SU-DHL-6 (cell line): ENCODE data around the gene CINP.

Source experiments
- H2AFZ ChIP-seq: fragments of 200-600 bp; sonication (generic); 2 replicates; pipeline ENCODE4 v1.6.1; 2014; ENCODE audit warnings: low read depth, mild to moderate bottlenecking, moderate library complexity, mixed read lengths, antibody characterized with exemption, low read length; ENCODE audit not compliant: severe bottlenecking
- H3F3A ChIP-seq: fragments of 200-600 bp; shearing (Covaris generic); 2 replicates; pipeline ENCODE4 v1.6.0; 2016; ENCODE audit warnings: antibody characterized with exemption, mild to moderate bottlenecking; ENCODE audit not compliant: insufficient read depth
- H3K27ac ChIP-seq: fragments of 200-600 bp; sonication (generic); 2 replicates; pipeline ENCODE4 v1.5.1; 2016; ENCODE audit warnings: low read depth, mild to moderate bottlenecking, low read length, moderate library complexity, mixed read lengths
- H3K27me3 ChIP-seq: fragments of 200-600 bp; sonication (generic), shearing (Covaris generic); 2 replicates; pipeline ENCODE4 v1.6.0; 2014; ENCODE audit warnings: mild to moderate bottlenecking, low read length
- H3K36me3 ChIP-seq: fragments of 200-600 bp; sonication (generic); 2 replicates; pipeline ENCODE4 v1.6.1; 2014; ENCODE audit warnings: mild to moderate bottlenecking, low read length, mixed read lengths
- H3K4me2 ChIP-seq: fragments of 300-600, 200-600 bp; shearing (Covaris generic), sonication (generic); 2 replicates; pipeline ENCODE4 v1.6.0; 2014; ENCODE audit warnings: low read length, low read depth, mild to moderate bottlenecking; ENCODE audit not compliant: poor library complexity, severe bottlenecking
- H3K4me3 ChIP-seq: fragments of 200-600 bp; sonication (generic); 2 replicates; pipeline ENCODE4 v1.5.1; 2014; ENCODE audit warnings: antibody characterized with exemption, low read length, mild to moderate bottlenecking, mixed read lengths; ENCODE audit not compliant: insufficient read depth, poor library complexity, severe bottlenecking
- H3K79me2 ChIP-seq: fragments of 200-600 bp; sonication (generic); 2 replicates; pipeline ENCODE4 v1.6.1; 2014; ENCODE audit warnings: mild to moderate bottlenecking, low read length, moderate library complexity; ENCODE audit not compliant: insufficient read depth
- H3K9ac ChIP-seq: fragments of 200-600 bp; sonication (generic); 2 replicates; pipeline ENCODE4 v1.7.0; 2014; ENCODE audit warnings: mild to moderate bottlenecking, low read length
- H3K9me2 ChIP-seq: fragments of 200-600 bp; sonication (generic); replicated peaks from 2 replicates; pipeline ENCODE4 v1.6.1; 2014; ENCODE audit warnings: low read length; ENCODE audit not compliant: insufficient read depth
- H3K9me3 ChIP-seq: fragments of 200-600 bp; sonication (generic); 2 replicates; pipeline ENCODE4 v1.6.1; 2014; ENCODE audit warnings: low read length, mixed read lengths; ENCODE audit not compliant: insufficient read depth
- H4K20me1 ChIP-seq: fragments of 200-600 bp; sonication (generic); 2 replicates; pipeline ENCODE4 v1.6.1; 2014; ENCODE audit warnings: low read depth, mild to moderate bottlenecking, antibody characterized with exemption, low read length, moderate library complexity, mixed read lengths
- CTCF ChIP-seq: fragments of 200-600 bp; sonication (generic); IDR thresholded peaks from one replicate; pipeline ENCODE4 v1.5.1; 2017; ENCODE audit warnings: antibody characterized with exemption, mild to moderate bottlenecking, low read length, moderate library complexity; ENCODE audit not compliant: insufficient read depth, poor library complexity, severe bottlenecking
- EZH2phosphoT487 ChIP-seq: fragments of 200-600 bp; sonication (generic), shearing (Covaris generic); conservative IDR thresholded peaks from 2 replicates; pipeline ENCODE4 v1.6.1; 2018; ENCODE audit warnings: mild to moderate bottlenecking, antibody characterized with exemption, low read length, moderate library complexity, mixed read lengths

CINP gene

GRCh38 chr14:102362545-102363181 lies at the start of gene CINP, which contains the start of gene TECPR2:
Gene CINP (minus strand): TSS chr14:102362890. CDS start chr14:102362851, 39 bp downstream.
Gene TECPR2 (plus strand): TSS chr14:102362941. CDS start chr14:102376722, 13,781 bp downstream.
- Histone ChIP-seq H3K79me2 (no peaks in the 10 kb centered on the region), H3K4me2 (peak within 1 kb of the TSS; percentile 78), H2AFZ (peak within 1 kb of the TSS; percentile 92), H4K20me1 (no peaks in the 10 kb centered on the region; the same call in 1 of the 2 replicates), H3K9me2 (no peaks in the 10 kb centered on the region), H3K27me3 (no peaks in the 10 kb centered on the region), H3F3A (no peaks in the 10 kb centered on the region; the same call in 1 of the 2 replicates), H3K27ac (no peak within 1 kb of the TSS), H3K4me3 (peak within 1 kb of the TSS; percentile 90), H3K9ac (peak within 1 kb of the TSS; percentile 77), H3K36me3 (no peaks in the 10 kb centered on the region), H3K9me3 (no peaks in the 10 kb centered on the region)
- TF ChIP-seq EZH2phosphoT487: no peak
- no peak for TF ChIP-seq CTCF

- Histone ChIP-seq H3K9me3 (no peaks in the 10 kb centered on the region), H3K79me2 (no peaks in the 10 kb centered on the region), H3K9ac (no peak overlapping the region), H3F3A (no peaks in the 10 kb centered on the region), H3K27me3 (no peaks in the 10 kb centered on the region), H3K9me2 (no peaks in the 10 kb centered on the region), H3K4me3 (no peak overlapping the region), H4K20me1 (no peaks in the 10 kb centered on the region), H3K27ac (no peak overlapping the region), H3K4me2 (no peak overlapping the region), H3K36me3 (no peaks in the 10 kb centered on the region), H2AFZ (no peak overlapping the region)
- TF ChIP-seq CTCF (no peak), EZH2phosphoT487 (no peak)
Observed at GRCh38 chr14:102408724-102409123, 46.0 kb upstream of the CINP start.

- H3F3A ChIP-seq: no peaks in the 10 kb centered on the region
- no peaks in the 10 kb centered on the region for H3K9me2 ChIP-seq
- H3K36me3 ChIP-seq: peaks cover 5% of the 10 kb centered on the region; the same call in 1 of the 2 replicates
- no peak overlapping the region for H3K4me3 ChIP-seq
- no peaks in the 10 kb centered on the region for H3K79me2 ChIP-seq
- H2AFZ ChIP-seq: no peak overlapping the region
- H3K9me3 ChIP-seq: peaks cover 9% of the 10 kb centered on the region; the same call in 1 of the 2 replicates
- no peaks in the 10 kb centered on the region for H4K20me1 ChIP-seq
- no peaks in the 10 kb centered on the region for H3K27me3 ChIP-seq
- no peak overlapping the region for H3K27ac ChIP-seq
- H3K9ac ChIP-seq: no peak overlapping the region
- H3K4me2 ChIP-seq: no peak overlapping the region
- TF ChIP-seq CTCF: no peak
- TF ChIP-seq EZH2phosphoT487: no peak
Observed at GRCh38 chr14:102407258-102407657, 44.6 kb upstream of the CINP start.
